Kasumi-1 (cell line): Measurements from ENCODE around the gene SHISA5.
"Not testable (repeated sequence)": the region's sequence is repeated elsewhere in the genome, so short reads cannot be mapped to it uniquely, and the experiment has no call there.

ENCODE experiments used
- DNase-seq, 2 experiments: peaks; one replicate each; lab custom pipeline; 2025; lab: John Stamatoyannopoulos, UW

The SHISA5 gene

GRCh38 chr3:48477959-48478520 is 25.9 kb downstream of the SHISA5 start:
- no peak for DNase-seq

DNA sequence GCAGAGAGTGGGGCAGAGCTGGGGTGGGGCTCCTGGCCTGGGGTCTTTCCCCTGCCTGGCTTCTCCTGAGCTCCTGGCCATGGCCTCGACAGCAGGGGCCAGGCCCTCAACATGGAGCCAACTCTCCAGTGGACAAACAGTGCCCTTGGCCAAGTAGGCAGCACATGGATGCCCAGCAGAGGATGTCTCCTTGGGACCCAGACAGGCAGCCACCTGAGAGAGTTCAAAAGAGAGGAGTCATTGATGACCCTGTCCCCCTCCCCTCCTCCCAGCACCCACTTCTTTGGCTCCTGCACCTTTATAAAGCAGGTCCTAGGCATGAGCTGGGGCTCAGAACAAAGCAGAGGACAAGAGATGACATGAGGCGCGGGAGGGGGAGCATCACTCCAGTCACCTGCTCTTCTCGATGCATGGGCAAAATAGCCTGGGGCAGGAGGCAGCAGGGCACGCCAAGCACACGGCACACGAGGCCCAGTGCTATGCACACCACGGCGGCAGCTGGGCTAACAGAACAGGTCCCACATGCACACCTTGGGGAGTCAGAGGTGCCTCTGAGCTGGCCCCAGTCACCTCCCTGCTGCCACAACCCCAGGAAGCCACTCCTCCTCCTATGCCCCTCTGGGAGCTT is 27.4 kb downstream of the SHISA5 start:
- no peak for DNase-seq

GRCh38 chr3:48475188-48475587 is 28.8 kb downstream of the SHISA5 start:
- DNase-seq: no peak

DNA sequence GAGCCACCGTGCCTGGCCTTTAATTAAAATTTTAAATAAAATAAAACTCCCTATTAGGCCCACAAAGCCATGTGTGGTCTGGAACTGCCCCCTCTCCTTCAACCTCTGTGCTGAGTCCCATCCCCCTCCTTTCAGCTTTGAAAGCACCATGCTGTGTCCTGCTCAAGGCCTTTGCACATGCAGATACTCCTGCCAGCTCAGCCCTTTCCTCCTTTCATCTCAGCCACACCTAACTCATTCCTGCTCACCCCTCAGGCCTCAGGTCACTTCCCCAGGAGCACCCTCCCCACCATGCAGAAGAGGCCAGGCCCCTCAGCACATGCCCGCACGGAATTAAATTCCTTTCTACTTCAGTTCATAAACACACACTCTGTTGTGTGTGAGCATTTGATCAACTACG is 29.4 kb downstream of the SHISA5 start:
- DNase-seq: no peak

DNA sequence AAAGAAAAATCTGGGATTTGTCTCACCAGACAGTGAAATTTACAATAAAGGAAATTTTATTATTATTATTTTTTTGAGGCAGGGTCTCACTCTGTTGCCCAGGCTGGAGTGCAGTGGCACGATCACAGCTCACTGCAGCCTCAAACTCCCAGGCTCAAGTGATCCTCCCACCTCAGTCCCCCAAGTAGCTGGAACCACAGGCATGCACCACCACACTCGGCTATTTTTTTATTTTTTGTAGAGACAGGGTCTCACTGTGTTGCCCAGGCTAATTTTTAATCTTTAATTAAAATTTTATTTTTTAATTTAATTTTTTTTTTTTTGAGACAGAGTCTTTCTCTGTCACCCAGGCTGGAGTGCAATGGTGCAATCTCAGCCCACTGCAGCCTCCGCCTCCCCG is 29.9 kb downstream of the SHISA5 start:
- not testable (repeated sequence) for DNase-seq

DNA sequence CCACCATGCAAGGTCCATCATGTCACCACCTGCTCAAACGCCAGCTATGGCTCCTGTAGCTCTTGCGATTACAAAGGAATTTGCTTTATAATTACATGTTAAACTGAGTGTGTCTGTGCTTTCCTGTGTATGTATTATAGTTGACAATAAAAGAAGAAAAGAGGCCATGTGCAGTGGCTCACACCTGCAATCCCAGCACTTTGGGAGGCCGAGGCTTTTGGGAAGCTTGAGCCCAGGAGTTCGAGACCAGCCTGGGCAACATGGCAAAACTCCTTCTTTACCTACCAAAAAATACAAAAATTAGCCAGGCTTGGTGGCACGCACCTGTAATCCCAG is 30.4 kb downstream of the SHISA5 start:
- DNase-seq: no peak

DNA sequence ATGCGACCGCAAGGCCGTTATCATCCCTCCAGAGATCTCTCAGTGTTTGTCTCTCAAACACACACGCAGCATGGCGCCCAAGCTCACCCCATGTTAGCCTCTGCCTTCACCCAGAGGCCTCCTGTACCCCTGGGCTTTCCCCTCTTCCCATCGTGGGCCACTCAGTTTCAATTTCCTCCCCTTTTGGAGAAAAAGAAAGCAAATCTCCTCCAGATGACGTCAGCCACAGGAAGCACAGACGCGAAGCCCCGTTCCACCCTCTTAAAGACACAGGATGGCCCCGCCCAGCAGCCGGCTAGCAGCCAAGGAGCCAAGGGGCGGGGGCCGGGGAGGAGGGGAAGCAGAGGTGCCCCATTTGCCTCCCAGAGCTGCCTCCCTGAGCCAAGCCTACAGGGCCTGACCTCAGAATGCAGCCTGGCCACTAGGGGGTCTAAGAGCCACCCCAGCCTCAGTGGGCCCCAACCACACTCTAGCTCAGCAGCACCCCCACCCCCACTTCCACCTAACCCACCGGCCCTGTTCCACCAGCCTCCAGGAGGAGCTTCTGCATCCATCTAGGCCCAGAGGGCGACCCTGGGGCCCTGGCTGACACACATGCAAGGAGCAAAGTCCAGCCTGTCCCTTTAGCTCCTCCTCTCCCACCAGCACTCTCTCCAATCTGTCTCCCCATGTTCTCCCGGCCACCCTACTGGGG is 30.9 kb downstream of the SHISA5 start:
- peak; percentile 97 to 98 for DNase-seq

DNA sequence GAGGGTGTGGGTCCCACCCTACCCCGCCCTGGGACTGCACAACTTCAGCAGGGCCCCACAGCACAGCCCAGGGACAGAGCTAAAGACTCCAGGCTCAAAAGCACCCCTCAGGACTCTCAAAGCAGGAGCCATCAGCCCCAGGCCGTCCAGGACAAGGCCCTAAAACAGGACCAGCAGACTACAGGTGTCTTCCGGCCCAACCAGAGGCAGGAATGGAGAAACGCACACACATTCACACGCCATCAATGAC is 31.4 kb downstream of the SHISA5 start:
- peak in 1 of 2 experiments; percentile 37 for DNase-seq

GRCh38 chr3:48470286-48470685 is 33.7 kb downstream of the SHISA5 start:
- DNase-seq: no peak

- no peak for DNase-seq
Observed at GRCh38 chr3:48469046-48469915, 34.7 kb downstream of the SHISA5 start.

- DNase-seq: no peak
Observed at GRCh38 chr3:48468329-48468731, 35.6 kb downstream of the SHISA5 start.

GRCh38 chr3:48467473-48468267 is 36.3 kb downstream of the SHISA5 start:
- no peak for DNase-seq

- no peak for DNase-seq
Observed at GRCh38 chr3:48467110-48467454, 36.9 kb downstream of the SHISA5 start.

GRCh38 chr3:48466386-48467109 is 37.4 kb downstream of the SHISA5 start:
- DNase-seq: no peak

- peak; percentile 43 to 49 for DNase-seq
Observed at GRCh38 chr3:48465531-48466378, 38.2 kb downstream of the SHISA5 start.

DNA sequence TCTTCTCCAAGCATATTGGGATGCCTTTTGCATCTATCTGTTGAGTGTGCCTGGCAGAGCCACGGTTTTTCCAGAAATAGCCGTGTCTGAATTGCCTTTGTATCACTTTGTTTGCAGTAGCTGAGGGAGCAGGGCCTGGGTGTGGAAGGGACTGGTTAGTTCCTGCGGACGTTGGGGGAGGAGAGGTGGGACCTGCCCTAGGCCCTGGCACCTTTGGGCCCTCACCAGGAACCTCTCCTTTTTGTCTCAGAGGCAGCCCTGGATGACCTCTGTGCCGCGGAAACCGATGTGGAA is 38.8 kb downstream of the SHISA5 start:
- no peak for DNase-seq

GRCh38 chr3:48464713-48465221 is 39.2 kb downstream of the SHISA5 start:
- DNase-seq: no peak

DNA sequence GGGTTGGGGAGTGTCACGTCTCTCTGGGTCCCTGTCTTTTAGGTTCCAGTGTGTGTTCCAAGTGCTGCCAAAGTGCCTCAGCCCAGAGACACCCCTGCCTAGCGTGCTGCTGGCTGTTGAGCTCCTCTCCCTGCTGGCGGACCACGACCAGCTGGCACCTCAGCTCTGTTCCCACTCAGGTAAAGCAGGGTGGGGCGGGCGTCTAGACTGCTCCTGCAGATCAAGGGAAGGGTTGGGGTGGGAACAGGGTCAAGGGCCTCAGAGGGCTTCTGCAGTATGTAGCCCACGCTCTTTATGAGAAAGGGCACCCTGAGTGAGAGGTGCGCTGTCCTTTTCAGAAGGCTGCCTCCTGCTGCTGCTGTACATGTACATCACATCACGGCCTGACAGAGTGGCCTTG is 40.3 kb downstream of the SHISA5 start:
- no peak for DNase-seq

DNA sequence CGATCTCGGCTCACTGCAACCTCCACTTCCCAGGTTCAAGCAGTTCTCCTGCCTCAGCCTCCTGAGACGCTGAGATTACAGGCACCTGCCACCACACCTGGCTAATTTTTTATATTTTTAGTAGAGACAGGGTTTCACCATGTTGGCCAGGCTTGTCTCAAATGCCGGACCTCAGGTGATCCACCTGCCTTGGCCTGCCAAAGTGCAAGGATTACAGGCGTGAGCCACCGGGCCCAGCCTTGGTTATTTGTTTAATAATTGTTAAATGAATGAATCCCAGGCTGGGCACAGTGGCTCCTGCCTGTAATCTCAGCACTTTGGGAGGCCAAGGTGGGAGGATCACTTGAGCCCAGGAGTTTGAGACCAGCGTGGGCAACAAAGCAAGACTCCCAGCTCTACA is 42.2 kb downstream of the SHISA5 start:
- DNase-seq: not testable (repeated sequence)

DNA sequence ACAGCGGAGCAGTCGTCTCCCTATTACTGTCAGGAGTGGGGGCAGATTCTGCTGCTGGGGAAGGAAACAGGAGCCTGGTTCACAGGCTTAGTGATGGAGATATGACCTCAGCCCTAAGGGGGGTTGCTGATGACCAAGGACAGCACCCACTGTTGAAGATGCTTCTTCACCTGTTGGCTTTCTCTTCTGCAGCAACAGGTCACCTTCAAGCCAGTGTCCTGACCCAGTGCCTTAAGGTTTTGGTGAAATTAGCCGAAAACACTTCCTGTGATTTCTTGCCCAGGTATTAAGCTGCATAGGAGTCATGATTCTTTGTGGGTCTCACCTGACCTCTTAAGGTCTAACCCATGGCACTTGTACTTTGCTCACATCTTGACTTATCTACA is 43.5 kb downstream of the SHISA5 start:
- DNase-seq: no peak
